HTR-8/SVneo (cell line): ENCODE measurements around the gene NEDD8.

Experiments used
- DNase-seq: peaks from one replicate; pipeline ENCODE4 v3.0.0; 2011; ENCODE audit warnings: low spot score, mixed read lengths; ENCODE audit not compliant: insufficient read length
- FAIRE-seq: peaks from 2 replicates; lab custom pipeline; 2011; peaks lifted over from hg19 to GRCh38; lab: Jason Lieb, UNC

Gene NEDD8

DNA sequence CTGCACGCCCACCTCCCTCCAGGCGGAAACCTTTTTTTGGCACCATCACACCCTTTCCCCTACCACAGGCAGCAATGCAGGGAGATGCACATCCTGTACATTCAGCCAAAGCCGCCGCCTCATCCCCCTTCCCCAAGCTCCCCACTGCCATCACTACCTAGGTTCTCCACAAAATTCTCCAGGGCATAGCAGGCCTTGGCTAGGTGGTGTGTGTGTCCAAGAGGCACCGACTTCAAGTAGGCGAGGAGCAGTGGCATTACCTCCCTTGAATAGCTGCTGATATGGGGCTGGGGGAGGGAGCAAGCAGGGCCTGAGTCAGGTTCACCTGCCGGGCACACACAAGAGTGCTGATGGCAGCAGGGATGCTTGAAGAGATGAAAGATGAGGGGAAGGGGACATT, 47.1 kb downstream of the NEDD8 start:
- DNase-seq (no peak), FAIRE-seq (no peak)

DNA sequence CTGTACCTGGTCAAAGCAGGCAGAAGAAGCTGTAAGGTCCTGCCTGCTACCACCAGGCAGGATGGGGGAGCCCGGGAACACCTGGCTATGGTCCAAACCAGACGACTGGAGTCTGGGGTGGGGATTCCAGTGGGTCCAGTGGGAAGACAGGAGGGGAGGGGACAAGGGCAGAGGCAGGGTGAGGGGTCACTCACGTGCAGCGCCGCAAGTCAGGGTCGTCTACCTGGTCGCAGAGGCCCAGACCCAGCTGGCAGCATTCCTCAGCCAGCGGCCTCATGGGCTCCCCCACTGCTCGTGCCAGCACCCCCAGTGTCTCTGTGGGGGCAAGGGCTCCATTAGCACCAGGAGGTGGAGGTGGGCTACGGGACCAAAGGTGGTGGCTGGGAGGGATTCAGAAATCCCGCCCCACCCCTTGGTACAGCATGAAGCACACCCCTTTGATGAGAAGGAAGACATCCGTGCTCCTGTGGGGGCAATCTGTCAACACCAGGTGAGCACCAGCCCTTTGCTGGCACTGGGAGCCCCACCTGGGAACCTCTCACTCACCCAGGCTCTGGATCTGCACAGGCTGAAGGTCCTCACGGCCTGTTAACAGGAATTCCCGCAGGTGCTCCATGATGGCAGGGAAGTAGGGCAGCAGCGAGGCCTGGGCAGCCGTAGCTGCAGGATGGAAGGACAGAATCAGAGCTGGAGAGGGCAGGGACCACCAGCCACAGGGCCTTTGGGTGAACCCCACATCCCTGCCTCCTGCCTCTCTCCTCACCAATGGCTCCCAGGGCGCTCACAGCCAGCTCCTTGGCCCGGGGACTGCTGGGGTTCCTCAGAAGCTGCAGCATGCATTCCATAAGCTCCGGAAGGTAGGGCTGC, 47.8 kb downstream of the NEDD8 start:
- FAIRE-seq (no peak), DNase-seq (no peak)

DNA sequence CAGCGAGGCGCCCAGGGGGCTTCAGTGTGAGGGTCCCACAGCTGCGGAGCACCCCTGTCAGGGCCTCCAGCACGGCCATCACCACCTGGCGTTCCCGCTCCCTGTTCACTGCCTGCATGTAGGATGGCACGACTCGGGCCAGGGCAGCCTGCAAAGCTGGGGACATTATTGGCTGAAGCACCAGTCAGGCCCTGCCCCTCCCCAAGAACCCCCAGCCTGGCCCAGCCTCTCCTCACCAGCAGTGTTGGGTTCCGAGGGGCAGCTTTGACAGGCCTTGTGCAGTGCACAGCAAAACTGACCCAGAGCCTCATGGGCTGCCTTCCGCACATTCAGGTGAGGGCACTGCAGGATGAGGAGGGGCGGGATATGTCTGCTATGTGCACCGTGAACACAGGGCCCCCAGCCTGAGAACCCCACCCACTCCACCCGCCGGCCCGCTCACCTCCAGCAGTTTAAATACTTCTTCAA, 49.1 kb downstream of the NEDD8 start:
- FAIRE-seq (no peak), DNase-seq (no peak)

DNA sequence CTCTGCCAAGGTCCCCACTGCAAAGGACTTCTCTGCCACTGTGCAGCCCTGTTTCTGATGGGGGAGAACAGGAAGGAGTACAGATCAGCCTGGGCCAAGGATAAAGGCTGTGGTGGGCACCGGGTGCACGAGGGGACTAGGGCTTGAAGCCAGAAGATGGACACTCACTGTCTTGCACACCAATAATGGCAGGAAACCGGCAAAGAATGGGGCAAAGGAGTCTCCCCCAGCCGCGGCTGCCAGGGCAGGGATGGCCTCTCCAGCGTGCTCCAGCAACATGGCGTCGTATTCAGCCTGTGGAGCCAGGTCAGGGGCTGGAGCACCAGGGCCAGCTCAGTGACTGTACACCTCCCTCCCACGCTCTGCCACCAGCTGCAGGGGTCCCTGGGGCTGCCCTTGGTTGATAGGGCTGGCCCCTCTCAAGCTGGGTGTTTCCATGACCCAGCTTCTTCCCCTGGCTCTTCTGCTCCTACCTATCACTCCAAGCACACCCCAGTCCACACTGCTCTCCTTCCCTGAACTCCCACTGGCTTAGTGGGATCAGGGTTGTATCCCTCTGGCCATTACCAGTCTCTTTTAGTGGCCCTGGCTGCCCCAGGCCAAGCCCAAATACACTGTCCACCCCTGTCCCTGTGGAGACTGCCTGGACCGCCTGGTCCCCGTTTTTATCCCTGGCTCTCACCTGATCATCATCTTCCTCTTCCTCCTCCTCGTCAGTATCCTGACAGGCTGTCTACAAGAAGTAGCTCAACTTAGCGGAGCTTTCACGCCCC, 49.9 kb downstream of the NEDD8 start:
- DNase-seq: no peak
- FAIRE-seq: no peak

DNA sequence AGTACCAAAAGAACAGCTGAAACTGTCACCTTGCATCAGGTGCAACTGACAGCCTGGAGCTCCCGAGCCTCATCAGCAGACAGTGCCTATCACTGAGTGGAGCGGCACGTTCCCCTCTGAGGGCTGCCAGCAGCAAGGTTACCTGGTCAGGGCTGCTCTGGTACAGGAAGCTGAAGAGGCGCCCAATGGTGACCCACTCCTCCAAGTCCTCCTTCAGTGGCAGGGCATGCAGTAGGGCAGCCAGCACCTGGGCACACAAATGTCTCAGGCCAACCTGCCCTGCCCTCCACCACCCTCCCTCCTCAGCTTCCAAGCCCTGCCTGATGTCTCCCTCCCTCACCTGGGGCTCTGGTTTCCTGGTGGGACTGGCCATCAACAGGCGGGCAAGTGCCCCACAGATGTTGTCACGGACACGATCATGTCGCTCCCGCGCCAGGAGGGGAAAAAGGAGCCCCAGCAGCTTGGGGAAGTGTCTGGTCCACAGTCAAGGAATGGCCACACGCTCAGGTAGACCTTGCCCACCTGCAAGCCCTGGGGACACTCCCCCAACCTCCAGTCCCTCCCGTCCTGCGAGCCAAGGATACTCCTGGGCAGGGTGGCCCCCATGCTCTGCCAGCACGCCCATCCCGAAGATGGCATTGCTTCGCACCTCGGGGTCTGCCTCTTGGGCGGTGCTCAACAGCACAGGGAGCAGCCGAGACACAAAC, 50.6 kb downstream of the NEDD8 start:
- no peak for DNase-seq
- no peak for FAIRE-seq

DNA sequence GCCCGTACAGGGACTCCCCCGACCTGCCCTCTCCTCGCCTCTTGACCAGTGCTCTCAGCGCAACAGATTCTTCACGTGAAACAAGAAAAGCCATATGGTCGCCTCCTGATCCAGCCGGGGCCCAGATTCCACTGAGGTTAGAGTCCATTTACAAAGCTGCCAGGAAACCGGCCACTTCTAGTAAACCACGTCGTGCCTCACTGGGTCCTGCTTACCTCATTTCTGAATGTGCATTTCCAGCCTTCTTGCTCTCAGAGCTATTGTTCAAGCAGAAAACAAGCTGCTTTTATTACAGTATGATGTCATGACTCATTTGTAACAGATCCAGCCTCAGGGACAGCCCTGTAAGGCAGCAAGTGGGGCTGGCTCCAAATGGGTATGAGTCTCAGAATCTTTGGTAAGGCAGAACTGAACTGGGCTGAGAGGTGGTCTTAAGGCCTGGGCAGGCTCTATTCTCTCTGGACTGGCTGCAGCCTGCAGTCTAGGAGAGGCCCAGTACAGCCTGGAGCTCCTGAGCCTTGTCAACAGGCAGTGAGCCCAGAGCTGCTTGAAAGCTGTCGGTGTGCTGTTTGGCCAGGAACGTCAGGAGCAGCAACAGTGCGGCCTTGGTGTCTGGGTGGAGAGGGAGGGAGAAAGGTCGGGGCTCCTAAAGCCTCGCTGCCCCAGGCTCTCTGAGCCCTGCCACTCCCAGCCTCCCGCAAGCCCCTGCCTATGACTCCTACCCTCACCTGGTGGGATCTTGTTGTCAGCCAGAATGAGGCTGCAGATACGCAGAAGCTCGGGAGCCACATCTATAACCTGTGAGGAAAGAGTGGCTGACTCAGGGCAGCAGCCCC, 52.0 kb downstream of the NEDD8 start:
- no peak for FAIRE-seq
- no peak for DNase-seq

DNA sequence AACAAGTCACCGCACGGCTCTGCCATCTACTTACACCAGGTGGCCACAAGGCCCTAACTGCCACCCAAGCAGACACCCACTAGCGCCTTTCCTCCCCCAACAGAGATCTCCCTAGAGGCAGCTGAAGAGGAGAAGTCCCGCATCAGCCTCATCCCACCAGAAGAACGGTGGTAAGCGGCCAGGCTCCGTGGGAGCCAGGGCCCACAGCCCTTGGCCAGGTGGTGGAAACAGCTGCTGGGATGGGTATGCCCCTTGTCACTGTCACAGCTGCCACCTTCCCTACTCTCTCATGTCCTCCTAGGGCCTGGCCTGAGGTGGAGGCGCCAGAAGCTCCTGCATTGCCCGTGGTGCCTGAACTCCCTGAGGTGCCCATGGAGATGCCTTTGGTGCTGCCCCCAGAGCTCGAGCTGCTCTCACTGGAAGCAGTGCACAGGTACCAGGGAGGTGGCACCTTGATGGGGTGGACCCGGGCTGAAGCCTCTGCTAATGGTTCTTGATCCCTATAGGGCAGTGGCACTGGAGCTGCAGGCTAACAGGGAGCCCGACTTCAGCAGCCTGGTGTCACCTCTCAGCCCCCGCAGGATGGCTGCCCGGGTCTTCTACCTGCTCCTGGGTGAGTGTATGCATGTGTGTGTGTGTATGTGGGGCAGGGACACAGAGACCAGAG, 52.7 kb downstream of the NEDD8 start:
- FAIRE-seq (no peak), DNase-seq (no peak)

DNA sequence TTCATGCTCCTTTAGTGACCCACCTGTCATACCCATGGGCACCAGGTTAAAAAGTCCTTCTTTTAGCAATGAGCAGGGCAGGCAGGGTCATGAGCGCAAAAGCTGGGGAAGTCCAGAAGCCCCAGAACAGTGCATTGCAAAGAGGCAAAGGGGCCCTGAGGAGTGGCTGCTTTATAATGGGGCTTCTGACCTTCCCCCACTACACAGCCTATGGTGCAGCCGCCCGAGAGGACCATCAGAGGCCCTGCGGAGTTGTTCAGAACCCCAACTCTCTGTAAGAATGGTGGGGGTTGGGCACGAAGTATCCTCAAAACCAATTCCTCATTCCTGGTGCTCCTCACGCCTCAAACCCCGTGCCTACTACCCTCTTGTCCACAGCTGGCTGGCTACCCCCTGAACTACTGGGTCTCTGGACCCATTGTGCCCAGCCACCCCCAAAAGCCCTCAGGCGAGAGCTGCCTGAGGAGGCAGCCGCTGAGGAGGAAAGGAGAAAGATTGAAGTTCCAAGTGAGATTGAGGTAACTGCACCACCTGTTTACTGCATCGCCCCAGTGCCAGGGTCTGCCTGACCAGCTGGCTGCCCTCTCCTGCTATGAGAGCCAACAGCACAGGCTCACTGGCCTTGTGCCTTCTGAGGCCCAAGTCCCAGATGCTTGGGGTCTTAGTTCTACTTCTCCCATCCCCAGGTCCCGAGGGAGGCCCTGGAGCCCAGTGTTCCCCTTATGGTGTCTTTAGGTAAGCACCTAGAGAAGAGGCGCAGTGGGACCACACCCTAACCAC, 53.6 kb downstream of the NEDD8 start:
- no peak for FAIRE-seq
- no peak for DNase-seq

DNA sequence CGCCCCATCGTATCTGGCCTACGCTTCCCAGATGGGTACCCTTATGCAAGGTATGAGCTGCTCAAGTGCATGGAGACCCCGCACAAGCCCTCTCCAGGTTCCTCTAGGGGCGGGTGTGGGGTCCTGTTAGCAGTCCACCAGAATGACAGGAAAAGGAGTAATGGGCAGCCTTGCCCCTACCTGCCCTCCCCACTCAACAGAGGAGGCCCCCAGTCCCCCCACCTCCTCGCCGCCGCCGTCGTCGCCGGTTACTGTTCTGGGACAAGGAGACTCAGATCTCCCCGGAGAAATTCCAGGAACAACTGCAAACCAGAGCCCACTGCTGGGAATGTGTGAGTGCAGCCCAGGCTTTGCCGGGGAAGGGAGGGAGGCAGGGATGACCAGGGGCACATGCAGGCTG, 54.3 kb downstream of the NEDD8 start:
- DNase-seq (no peak), FAIRE-seq (no peak)

DNA sequence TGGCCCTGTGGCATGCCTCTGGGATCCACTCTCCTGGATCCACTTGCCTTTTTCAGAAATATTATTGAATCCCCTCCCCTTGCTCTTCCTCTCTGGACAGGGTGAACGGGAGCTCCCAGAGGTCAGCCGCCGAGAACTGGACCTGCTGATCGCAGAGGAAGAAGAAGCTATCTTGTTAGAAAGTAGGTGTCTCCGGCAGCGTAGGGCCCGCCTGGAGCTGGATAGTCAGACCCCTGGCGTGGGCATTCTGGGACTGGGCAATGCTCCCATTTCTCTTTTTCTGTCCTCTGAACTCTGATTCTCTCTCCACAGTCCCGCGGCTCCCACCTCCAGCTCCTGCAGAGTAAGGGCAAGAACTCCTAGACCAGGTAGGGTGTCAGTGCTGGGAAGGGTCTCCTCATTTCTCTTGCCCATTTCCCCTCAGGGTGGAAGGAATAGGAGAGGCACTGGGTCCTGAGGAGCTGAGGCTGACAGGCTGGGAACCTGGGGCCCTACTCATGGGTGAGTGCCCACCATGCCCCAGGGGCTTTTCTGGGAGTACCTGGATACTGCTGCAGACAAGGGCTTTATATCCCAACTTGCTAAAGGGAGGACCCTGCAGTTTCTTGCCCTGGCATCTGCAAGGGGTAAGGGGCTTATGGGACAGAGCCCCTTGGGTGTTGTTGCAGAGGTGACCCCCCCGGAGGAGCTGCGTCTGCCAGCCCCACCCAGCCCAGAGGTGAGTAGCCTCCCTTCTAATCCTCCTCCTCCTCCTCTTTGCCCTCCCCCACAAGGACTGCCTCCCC, 54.9 kb downstream of the NEDD8 start:
- no peak for FAIRE-seq
- no peak for DNase-seq

DNA sequence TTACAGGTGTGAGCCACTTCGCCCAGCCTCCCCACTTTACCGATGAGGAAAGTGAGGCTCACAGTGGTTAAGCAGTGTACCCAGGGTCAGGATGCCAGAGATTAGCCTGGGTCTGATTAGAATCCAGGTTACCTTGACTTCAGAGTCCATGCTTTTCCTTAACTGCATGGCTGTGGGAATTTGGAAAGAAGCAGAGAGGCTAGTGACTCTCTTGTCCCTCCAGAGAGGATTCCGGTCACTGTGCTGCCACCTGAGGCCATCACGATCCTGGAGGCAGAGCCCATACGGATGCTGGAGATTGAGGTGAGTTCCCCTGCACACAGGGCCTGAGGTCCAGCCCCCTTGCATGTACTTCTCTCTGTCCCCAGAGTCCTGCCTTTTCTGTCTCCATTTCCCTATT, 55.6 kb downstream of the NEDD8 start:
- no peak for DNase-seq
- FAIRE-seq: no peak

DNA sequence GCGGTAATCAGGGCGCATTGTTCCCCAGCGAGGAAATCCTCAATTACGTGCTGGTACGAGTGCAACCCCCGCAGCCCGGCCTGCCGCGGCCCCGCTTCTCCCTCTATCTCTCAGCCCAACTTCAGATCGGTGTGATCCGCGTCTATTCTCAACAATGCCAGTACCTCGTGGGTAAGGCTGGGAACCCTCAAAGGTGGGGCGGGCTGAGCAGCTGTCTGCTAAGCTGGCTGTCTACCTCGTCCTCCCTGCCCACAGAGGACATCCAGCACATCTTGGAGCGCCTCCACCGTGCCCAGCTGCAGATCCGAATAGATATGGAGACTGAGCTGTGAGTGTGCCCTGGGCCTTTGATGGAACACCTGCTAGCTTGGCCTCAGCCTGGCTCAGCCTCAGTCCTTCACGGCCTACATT, 59.3 kb downstream of the NEDD8 start:
- DNase-seq (no peak), FAIRE-seq (no peak)

DNA sequence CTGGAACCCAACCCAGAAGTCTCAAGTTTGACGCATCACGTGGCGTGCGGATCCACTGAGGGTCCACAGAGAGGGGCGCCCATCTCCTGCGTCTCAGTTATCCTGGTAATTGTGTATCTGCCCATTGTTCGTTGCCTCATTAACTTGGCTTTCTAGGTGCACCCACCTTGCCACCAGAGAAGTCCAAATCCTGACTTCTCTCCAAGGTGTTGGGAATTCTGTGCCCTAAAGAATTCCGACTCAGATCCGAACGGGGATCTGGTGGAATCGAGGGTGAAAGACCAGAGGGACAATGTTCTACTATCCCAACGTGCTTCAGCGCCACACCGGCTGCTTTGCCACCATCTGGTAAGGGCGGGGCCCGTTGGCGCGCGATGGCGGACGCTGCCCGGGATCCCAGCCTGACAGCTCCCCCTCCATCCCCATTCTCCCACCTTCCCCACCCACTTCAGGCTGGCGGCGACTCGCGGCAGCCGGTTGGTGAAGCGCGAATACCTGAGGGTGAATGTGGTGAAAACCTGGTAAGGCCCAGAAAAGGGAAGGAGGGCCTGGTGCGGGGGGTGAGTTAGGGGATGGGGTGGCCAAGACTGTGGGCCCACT, 59.8 kb downstream of the NEDD8 start:
- FAIRE-seq: no peak
- no peak for DNase-seq

DNA sequence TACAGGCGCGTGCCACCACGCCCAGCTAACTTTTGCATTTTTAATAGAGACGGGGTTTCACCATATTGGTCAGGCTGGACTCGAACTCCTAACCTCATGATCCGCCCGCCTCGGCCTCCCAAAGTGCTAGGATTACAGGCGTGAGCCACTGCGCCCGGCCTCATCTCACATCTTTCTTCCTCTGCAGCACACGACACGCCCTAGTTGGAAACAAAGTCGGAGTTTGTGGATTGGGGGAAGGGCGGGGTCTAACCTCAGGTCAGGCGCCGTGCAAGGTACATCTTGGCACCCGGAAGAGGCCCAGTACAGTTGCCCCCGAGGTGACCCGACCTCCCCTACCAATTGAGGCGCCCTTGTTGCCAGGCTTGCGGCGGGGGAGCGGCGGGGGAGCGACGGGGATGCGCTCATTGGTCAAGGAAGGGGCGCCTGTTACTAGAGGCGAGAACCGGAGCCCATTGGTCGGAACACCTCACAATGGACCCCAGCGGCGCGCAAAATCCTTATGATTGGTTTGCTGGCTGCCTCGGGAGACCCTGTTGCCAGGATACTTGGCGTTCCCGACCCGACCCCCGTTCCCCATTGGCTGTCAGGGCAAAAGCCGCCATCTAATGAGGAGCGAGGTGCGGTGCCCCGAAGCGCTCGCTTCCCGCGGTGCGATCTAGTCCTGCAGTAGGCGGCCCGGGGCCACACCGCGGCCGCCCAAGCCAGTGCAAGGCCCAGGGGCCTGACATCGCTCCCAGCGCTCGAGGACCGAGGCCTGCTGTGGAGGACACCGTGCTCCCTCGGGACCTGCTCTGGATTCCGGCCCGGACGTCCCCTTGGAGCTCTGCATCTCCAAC, 60.5 kb downstream of the NEDD8 start, which contains the start of gene REC8:
TSS of gene REC8 (plus strand) at position 659 of the 839 bp plus-strand sequence. CDS start 473 bp downstream, outside the sequence.
- DNase-seq: no peak

DNA sequence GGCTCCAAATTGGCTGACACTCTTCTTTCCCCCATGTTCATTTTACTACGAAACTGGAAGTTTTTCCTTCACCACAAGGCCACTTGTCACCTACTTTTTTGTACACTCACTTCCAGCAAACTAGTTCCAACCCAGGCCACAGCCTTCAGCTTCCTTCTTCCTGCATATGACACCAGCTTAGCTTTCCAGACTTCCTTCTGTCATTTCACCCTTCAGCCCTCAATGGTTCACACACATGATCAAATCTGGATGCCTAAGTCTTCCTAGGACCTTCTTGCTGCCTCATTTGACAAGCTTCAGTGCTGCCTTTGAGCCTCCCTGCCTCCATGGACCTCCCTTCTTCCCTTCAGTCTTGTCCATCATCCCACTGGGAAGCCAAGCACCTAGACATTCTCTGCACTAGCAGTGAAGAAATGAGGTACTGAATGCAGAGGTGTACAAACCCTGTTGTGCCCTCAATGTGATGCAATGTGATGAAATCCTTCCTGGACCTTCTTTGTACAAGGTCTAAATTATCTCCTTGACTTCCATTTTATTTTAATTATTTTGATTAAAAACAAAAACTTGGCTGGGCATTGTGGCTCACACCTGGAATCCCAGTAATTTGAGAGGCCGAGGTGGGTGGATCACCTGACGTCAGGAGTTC, 64.6 kb downstream of the NEDD8 start:
- FAIRE-seq: no peak
- DNase-seq: no peak

More for the DNA sequence above, 60.5 kb downstream of the NEDD8 start, which contains the start of gene REC8:
- no peak for FAIRE-seq
